ENCODE data around the gene NCKAP5. TPM values are rescaled to one million over a fixed set of nuclear protein-coding genes. Genes with fewer than 3 reads are reported as not detected.

NCKAP5 gene
- total RNA-seq, 3 donors from 2014 or later (not counting 1 experiment from before 2014, with no cell fraction given) = 0.12 to 0.20 TPM; not detected in 1

DNA sequence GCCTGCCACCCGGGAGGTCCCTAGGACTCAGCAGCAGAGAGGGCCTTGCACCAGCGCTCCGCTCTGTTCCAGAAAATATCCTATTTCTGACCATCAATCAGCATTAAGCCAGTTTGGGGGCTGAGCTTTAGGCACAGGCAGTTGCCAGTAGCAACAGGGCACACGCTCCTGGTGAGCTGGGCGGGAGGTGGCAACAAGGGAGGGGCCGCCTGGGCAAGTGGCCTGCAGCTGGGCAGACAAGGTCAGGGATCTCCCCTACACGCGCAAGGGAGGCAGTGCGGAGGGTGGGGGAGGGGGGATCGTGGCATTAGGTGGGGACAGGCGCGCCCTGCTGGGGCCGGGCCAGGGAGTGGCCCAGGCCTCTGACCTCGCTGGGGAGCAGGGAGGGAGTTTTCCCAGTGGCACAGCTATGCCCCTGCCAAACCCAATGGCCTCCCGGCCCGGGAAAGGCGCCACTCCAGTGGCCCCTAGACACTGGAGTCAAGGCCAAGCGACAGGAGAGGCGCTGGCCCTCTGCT, 302.8 kb downstream of the NCKAP5 start:
- no peak for ATAC-seq
- TF ChIP-seq, protein P1, sequence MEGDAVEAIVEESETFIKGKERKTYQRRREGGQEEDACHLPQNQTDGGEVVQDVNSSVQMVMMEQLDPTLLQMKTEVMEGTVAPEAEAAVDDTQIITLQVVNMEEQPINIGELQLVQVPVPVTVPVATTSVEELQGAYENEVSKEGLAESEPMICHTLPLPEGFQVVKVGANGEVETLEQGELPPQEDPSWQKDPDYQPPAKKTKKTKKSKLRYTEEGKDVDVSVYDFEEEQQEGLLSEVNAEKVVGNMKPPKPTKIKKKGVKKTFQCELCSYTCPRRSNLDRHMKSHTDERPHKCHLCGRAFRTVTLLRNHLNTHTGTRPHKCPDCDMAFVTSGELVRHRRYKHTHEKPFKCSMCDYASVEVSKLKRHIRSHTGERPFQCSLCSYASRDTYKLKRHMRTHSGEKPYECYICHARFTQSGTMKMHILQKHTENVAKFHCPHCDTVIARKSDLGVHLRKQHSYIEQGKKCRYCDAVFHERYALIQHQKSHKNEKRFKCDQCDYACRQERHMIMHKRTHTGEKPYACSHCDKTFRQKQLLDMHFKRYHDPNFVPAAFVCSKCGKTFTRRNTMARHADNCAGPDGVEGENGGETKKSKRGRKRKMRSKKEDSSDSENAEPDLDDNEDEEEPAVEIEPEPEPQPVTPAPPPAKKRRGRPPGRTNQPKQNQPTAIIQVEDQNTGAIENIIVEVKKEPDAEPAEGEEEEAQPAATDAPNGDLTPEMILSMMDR (IDR thresholded peaks at IDR 0.05) = no peak

DNA sequence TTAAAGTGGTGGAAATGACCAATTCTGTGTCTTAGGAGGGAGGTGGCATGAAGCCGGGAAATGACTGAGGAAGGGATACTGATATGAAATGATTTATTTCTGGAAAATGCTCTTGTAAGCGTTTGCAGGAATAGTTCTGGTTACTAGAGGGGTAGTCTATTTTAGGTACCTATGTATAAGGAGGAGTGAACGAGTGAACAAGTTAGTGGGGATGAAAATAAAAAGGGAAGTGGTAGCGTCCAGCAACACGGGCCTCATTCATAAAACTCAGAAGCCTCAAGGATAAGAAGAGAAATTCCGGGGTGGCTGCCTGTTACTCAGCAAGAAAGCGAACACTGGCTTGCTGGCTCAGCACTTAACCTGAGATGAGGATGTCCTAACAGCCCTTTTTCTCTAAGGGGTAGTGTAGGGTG, 303.3 kb downstream of the NCKAP5 start:
- TF ChIP-seq, protein P1 (IDR thresholded peaks at IDR 0.05) = no peak
- no peak overlapping the region for H3K27ac Mint-ChIP-seq
- peaks cover 8% of the 10 kb centered on the region for H3K36me3 Mint-ChIP-seq
- H3K9me3 ChIP-seq (ENCODE audit: control insufficient read depth, insufficient read depth, low read length) = no peaks in the 10 kb centered on the region
- DNase-seq = no peak
- no peaks in the 10 kb centered on the region for H3K4me1 ChIP-seq (ENCODE audit: control insufficient read depth, insufficient read depth, low read length)
- H3K4me3 Mint-ChIP-seq = no peak overlapping the region
- H3K4me3 ChIP-seq (ENCODE audit: low read length) = no peak overlapping the region
- ATAC-seq = no peak
- no peak overlapping the region for H3K27ac ChIP-seq (ENCODE audit: low read length)
- H3K27me3 ChIP-seq (ENCODE audit: control insufficient read depth, insufficient read depth, low read length) = no peaks in the 10 kb centered on the region
- H3K36me3 ChIP-seq (ENCODE audit: control insufficient read depth, insufficient read depth, low read length) = no peaks in the 10 kb centered on the region
- H3K9me3 Mint-ChIP-seq = peaks cover 5 to 6% of the 10 kb centered on the region in 2 donors
- intact Hi-C loops (cut with micrococcal nuclease) = no loop called here
- peaks cover 0 to 9% of the 10 kb centered on the region in 2 donors for H3K27me3 Mint-ChIP-seq (ENCODE audit: low read depth in 2 of 2)
- WGBS (ENCODE audit: insufficient coverage) = 15% methylated on average over 7 of the region's 7 CpGs
- no peaks in the 10 kb centered on the region for H3K4me1 Mint-ChIP-seq

More for the DNA sequence above, 302.8 kb downstream of the NCKAP5 start:
- Histone ChIP-seq H3K4me3 (ENCODE audit: low read length) (no peak overlapping the region), H3K27ac (ENCODE audit: low read length) (no peak overlapping the region), H3K4me1 (ENCODE audit: control insufficient read depth, insufficient read depth, low read length) (no peaks in the 10 kb centered on the region), H3K27me3 (ENCODE audit: control insufficient read depth, insufficient read depth, low read length) (no peaks in the 10 kb centered on the region), H3K36me3 (ENCODE audit: control insufficient read depth, insufficient read depth, low read length) (no peaks in the 10 kb centered on the region), H3K9me3 (ENCODE audit: control insufficient read depth, insufficient read depth, low read length) (no peaks in the 10 kb centered on the region)
- Mint-ChIP-seq H3K4me1 (no peaks in the 10 kb centered on the region), H3K27me3 (ENCODE audit: low read depth in 2 of 2) (peaks cover 0 to 9% of the 10 kb centered on the region in 2 donors), H3K36me3 (peaks cover 8% of the 10 kb centered on the region), H3K9me3 (peaks cover 5 to 6% of the 10 kb centered on the region in 2 donors), H3K4me3 (no peak overlapping the region), H3K27ac (no peak overlapping the region)
- WGBS (ENCODE audit: insufficient coverage) = 14% methylated on average over 19 of the region's 19 CpGs
- DNase-seq = no peak
- intact Hi-C loops (cut with micrococcal nuclease) = no loop called here

DNA sequence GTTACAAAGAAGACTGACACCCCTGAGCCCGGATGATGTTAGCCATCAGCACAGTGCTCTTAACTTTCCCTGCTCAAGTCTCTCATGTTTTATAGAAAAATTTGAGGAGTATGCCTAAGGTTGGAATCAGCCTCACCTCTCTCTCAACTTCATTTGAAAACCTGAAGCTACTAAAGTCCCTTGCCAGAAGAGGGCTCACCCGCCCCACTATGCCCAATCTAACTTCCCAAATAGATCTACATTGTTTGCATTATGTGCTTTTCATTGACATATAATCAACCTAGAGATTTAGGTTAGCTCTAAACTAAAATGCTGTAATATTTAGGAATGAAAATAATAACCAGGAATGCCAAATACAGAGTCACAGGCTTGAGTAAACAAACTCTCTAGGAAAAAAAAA, 305.4 kb downstream of the NCKAP5 start:
- WGBS (ENCODE audit: insufficient coverage) = 50% methylated on average over 1 of the region's 2 CpGs

More for the DNA sequence above, 305.4 kb downstream of the NCKAP5 start:
- Histone ChIP-seq H3K4me3 (ENCODE audit: low read length) (no peak overlapping the region), H3K27me3 (ENCODE audit: control insufficient read depth, insufficient read depth, low read length) (no peaks in the 10 kb centered on the region), H3K9me3 (ENCODE audit: control insufficient read depth, insufficient read depth, low read length) (no peaks in the 10 kb centered on the region), H3K4me1 (ENCODE audit: control insufficient read depth, insufficient read depth, low read length) (no peaks in the 10 kb centered on the region), H3K27ac (ENCODE audit: low read length) (no peak overlapping the region), H3K36me3 (ENCODE audit: control insufficient read depth, insufficient read depth, low read length) (no peaks in the 10 kb centered on the region)
- DNase-seq (no peak), ATAC-seq (no peak)
- peaks cover 0 to 6% of the 10 kb centered on the region in 2 donors for H3K9me3 Mint-ChIP-seq
- no peak overlapping the region for H3K27ac Mint-ChIP-seq
- H3K27me3 Mint-ChIP-seq (ENCODE audit: low read depth in 2 of 2) = peaks cover 0 to 9% of the 10 kb centered on the region in 2 donors
- no peaks in the 10 kb centered on the region for H3K4me1 Mint-ChIP-seq
- no peak overlapping the region for H3K4me3 Mint-ChIP-seq
- peaks cover 8% of the 10 kb centered on the region for H3K36me3 Mint-ChIP-seq
- TF ChIP-seq, protein P1 (IDR thresholded peaks at IDR 0.05) = no peak
- intact Hi-C loops (cut with micrococcal nuclease) = no loop called here
